ENCODE results near the gene KCNJ14.

DNA sequence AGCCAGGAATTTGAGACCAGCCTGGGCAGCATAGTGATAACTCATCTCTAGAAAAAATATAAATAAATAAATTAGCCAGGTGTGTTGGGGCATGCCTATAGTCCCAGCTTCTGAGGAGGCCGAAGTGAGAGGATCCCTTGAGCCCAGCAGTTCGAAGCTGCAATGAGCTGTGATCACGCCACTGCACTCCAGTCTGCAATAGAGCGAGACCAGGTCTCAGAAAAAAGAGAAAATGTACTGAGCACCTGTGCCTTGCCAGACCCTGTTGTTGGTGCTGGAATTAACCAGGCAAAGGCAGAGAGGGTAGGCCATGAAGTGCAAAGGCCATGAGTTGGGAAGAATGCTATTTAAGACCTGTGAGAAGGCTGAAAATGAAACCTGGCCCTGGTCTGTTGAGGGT, 16.5 kb downstream of the KCNJ14 start:
- TF ChIP-seq FOXM1 (IDR thresholded peaks at IDR 0.05; ENCODE audit: low read depth) (no peak), RAD21 (IDR thresholded peaks at IDR 0.05; ENCODE audit: low read length) (no peak)
- TF ChIP-seq, protein P1, sequence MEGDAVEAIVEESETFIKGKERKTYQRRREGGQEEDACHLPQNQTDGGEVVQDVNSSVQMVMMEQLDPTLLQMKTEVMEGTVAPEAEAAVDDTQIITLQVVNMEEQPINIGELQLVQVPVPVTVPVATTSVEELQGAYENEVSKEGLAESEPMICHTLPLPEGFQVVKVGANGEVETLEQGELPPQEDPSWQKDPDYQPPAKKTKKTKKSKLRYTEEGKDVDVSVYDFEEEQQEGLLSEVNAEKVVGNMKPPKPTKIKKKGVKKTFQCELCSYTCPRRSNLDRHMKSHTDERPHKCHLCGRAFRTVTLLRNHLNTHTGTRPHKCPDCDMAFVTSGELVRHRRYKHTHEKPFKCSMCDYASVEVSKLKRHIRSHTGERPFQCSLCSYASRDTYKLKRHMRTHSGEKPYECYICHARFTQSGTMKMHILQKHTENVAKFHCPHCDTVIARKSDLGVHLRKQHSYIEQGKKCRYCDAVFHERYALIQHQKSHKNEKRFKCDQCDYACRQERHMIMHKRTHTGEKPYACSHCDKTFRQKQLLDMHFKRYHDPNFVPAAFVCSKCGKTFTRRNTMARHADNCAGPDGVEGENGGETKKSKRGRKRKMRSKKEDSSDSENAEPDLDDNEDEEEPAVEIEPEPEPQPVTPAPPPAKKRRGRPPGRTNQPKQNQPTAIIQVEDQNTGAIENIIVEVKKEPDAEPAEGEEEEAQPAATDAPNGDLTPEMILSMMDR (IDR thresholded peaks at IDR 0.05), result no peak

Measured in SK-N-SH (cell line).